ENCODE data around the gene SCAMP1.

The SCAMP1 gene

GRCh38 chr5:78527925-78528324 is 167.5 kb downstream of the SCAMP1 start:
- no peak for TF ChIP-seq CTCF (conservative IDR thresholded peaks at IDR 0.05; ENCODE audit: low read depth, low read length)
- no peak overlapping the region for H3K4me3 ChIP-seq (ENCODE audit: low read length)
- DNase-seq (ENCODE audit: low read depth): no peak

Measured in retinal pigment epithelial cell (primary cell).